Measurements from ENCODE around the gene CNTN4.

CNTN4 gene

GRCh38 chr3:2771741-2772140, 673.1 kb downstream of the CNTN4 start:
- WGBS, 2 experiments (ENCODE audit: insufficient coverage in 2 of 2): 80 to 90% methylated on average over 5 of the region's 5 CpGs
- H3K4me3 ChIP-seq (ENCODE audit: extremely low read depth, insufficient read depth, low read length, poor library complexity, severe bottlenecking): no peak overlapping the region
- peaks cover 21% of the 10 kb centered on the region for H3K4me1 ChIP-seq (ENCODE audit: control insufficient read depth, insufficient read depth, low read length, poor library complexity, severe bottlenecking)
- no peaks in the 10 kb centered on the region for H3K9me3 ChIP-seq (ENCODE audit: control insufficient read depth, low read length)
- H3K36me3 ChIP-seq (ENCODE audit: control insufficient read depth, insufficient read depth, low read length): no peaks in the 10 kb centered on the region
- H3K27ac ChIP-seq (ENCODE audit: low read depth, low read length, severe bottlenecking): peak overlapping the region; percentile 51

DNA sequence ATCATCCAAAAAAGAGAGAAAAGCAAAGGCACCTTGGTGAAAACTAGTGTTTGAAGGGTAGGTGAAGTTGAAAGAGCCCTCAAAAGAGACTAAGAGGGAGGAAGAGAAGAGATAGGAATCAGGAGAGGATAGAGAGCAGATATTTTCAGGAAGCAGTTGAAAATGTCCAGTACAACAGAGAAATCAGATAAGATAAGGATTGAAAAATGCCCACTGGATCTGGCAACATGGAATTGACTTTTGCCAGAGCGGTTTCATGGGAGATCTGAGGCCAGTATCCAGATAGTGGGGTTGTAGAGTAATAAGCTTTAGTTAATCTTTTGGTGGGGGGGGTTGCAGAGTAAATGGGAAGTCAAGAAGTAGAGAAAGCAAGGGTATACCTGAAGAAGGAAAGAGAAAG, 674.1 kb downstream of the CNTN4 start:
- 78 to 82% methylated on average over 1 of the region's 1 CpG for WGBS, 2 experiments (ENCODE audit: insufficient coverage in 2 of 2)
- Histone ChIP-seq H3K27ac (ENCODE audit: low read depth, low read length, severe bottlenecking) (peak overlapping the region; percentile 51), H3K4me3 (ENCODE audit: extremely low read depth, insufficient read depth, low read length, poor library complexity, severe bottlenecking) (no peak overlapping the region), H3K4me1 (ENCODE audit: control insufficient read depth, insufficient read depth, low read length, poor library complexity, severe bottlenecking) (peaks cover 21% of the 10 kb centered on the region), H3K9me3 (ENCODE audit: control insufficient read depth, low read length) (no peaks in the 10 kb centered on the region), H3K36me3 (ENCODE audit: control insufficient read depth, insufficient read depth, low read length) (no peaks in the 10 kb centered on the region)

DNA sequence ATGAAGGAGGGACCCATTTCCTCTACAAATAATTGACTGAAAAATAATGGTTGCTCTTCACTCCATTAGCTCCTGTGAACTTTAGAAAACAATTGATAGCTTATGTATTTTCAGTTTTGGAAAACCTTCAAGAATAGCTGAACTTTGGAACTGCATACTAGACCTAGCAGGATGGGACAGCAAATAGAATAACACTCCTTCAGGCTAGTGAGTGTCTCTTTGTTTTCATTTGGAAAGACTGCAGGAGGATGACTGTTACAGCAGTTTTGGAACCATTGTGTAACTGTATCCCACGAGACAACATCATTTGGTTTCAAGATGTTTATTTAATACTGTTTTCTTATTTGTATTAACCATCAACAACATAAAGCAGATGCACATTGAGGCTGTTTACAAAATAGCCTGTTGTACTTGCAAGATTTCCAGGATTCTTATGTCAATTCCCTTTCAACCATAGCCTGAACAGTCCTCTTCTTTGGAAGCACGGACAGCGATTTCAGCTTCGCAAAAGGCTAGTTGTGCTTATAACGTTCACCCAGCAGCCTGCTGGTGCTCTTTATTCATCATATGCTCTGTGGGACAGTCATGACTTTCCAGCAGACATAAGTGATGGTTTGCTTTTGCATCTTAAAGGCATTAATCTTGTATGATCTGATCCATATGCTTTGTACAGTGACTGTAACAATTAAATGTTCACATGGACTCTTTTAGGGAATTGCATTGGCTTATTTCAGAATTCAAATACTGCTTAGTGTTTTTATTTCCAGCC, 676.0 kb downstream of the CNTN4 start:
- no peaks in the 10 kb centered on the region for H3K36me3 ChIP-seq (ENCODE audit: control insufficient read depth, insufficient read depth, low read length)
- WGBS, 2 experiments (ENCODE audit: insufficient coverage in 2 of 2): 80 to 83% methylated on average over 4 of the region's 5 CpGs
- no peak overlapping the region for H3K4me3 ChIP-seq (ENCODE audit: extremely low read depth, insufficient read depth, low read length, poor library complexity, severe bottlenecking)
- H3K4me1 ChIP-seq (ENCODE audit: control insufficient read depth, insufficient read depth, low read length, poor library complexity, severe bottlenecking): peaks cover 19% of the 10 kb centered on the region
- H3K27ac ChIP-seq (ENCODE audit: low read depth, low read length, severe bottlenecking): no peak overlapping the region
- no peaks in the 10 kb centered on the region for H3K9me3 ChIP-seq (ENCODE audit: control insufficient read depth, low read length)

- H3K4me1 ChIP-seq (ENCODE audit: control insufficient read depth, insufficient read depth, low read length, poor library complexity, severe bottlenecking): peaks cover 13% of the 10 kb centered on the region
- H3K4me3 ChIP-seq (ENCODE audit: extremely low read depth, insufficient read depth, low read length, poor library complexity, severe bottlenecking): no peak overlapping the region
- WGBS, 2 experiments (ENCODE audit: insufficient coverage in 2 of 2): 60% methylated on average over 2 of the region's 2 CpGs; no CpG with 5 or more reads in 1 of the 2 experiments
- H3K36me3 ChIP-seq (ENCODE audit: control insufficient read depth, insufficient read depth, low read length): no peaks in the 10 kb centered on the region
- H3K9me3 ChIP-seq (ENCODE audit: control insufficient read depth, low read length): no peaks in the 10 kb centered on the region
- peak overlapping the region; percentile 69 for H3K27ac ChIP-seq (ENCODE audit: low read depth, low read length, severe bottlenecking)
Measured at GRCh38 chr3:2783261-2783660, 684.6 kb downstream of the CNTN4 start.

GRCh38 chr3:2784627-2785026, 686.0 kb downstream of the CNTN4 start:
- WGBS, 2 experiments (ENCODE audit: insufficient coverage in 2 of 2): 60 to 80% methylated on average over 1 to 2 of the region's 2 CpGs
- Histone ChIP-seq H3K36me3 (ENCODE audit: control insufficient read depth, insufficient read depth, low read length) (no peaks in the 10 kb centered on the region), H3K4me1 (ENCODE audit: control insufficient read depth, insufficient read depth, low read length, poor library complexity, severe bottlenecking) (peaks cover 13% of the 10 kb centered on the region), H3K4me3 (ENCODE audit: extremely low read depth, insufficient read depth, low read length, poor library complexity, severe bottlenecking) (no peak overlapping the region), H3K27ac (ENCODE audit: low read depth, low read length, severe bottlenecking) (no peak overlapping the region), H3K9me3 (ENCODE audit: control insufficient read depth, low read length) (no peaks in the 10 kb centered on the region)

DNA sequence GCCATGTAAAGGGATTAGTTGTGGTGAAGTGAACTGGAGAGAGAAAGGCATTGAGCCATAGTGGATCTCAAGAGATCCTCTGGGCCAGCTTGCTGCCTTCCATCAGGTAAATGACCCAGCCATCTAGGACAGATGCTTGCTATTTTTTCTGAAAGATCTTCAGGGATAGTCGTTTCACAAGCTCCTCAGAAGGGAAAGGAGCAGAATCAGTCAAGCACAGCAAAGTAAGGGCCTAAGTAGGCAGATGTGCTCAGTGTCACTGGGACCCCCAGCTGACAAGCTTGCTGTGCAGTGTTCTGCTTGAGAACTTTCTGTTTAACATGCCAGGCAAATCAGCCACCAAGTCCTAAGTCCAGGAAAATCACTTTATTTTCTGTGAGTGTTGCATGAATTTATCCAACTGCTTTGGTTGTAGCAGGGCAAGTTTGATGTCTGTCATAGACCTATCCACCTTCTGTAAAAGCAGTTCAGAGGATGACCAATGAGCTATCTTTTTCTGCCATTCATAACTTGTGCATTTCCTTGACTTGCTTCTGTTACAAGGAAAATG, 691.7 kb downstream of the CNTN4 start:
- 54 to 78% methylated on average over 1 of the region's 1 CpG for WGBS, 2 experiments (ENCODE audit: insufficient coverage in 2 of 2)

DNA sequence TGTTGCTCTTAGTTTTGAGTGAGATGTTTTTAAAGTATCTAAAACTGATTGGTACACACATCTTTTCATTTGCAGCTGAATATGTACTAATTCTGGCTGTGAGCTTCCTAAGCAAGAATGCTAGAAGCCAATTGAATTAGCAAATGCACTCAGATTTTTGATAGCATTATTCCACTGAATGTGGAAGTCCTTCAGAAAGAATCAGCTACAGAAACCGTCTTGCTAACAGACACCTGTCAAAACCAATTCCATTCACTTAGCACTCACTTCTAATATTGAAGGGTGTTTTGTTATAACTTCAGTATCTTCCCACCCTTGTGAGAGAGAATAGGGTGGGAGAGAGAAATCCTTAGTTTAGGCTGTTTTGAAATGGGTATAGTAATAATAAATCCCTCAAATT, 693.8 kb downstream of the CNTN4 start:
- no CpG with 5 or more reads among the region's 1 CpG for WGBS, 2 experiments (ENCODE audit: insufficient coverage in 2 of 2)
- H3K9me3 ChIP-seq (ENCODE audit: control insufficient read depth, low read length): no peaks in the 10 kb centered on the region
- peaks cover 16% of the 10 kb centered on the region for H3K4me1 ChIP-seq (ENCODE audit: control insufficient read depth, insufficient read depth, low read length, poor library complexity, severe bottlenecking)
- no peak overlapping the region for H3K4me3 ChIP-seq (ENCODE audit: extremely low read depth, insufficient read depth, low read length, poor library complexity, severe bottlenecking)
- H3K36me3 ChIP-seq (ENCODE audit: control insufficient read depth, insufficient read depth, low read length): no peaks in the 10 kb centered on the region
- no peak overlapping the region for H3K27ac ChIP-seq (ENCODE audit: low read depth, low read length, severe bottlenecking)

More for the DNA sequence above, 691.7 kb downstream of the CNTN4 start:
- H3K9me3 ChIP-seq (ENCODE audit: control insufficient read depth, low read length): no peaks in the 10 kb centered on the region
- H3K27ac ChIP-seq (ENCODE audit: low read depth, low read length, severe bottlenecking): no peak overlapping the region
- H3K4me1 ChIP-seq (ENCODE audit: control insufficient read depth, insufficient read depth, low read length, poor library complexity, severe bottlenecking): peaks cover 11% of the 10 kb centered on the region
- H3K36me3 ChIP-seq (ENCODE audit: control insufficient read depth, insufficient read depth, low read length): no peaks in the 10 kb centered on the region
- no peak overlapping the region for H3K4me3 ChIP-seq (ENCODE audit: extremely low read depth, insufficient read depth, low read length, poor library complexity, severe bottlenecking)

GRCh38 chr3:2793987-2794386, 695.3 kb downstream of the CNTN4 start:
- H3K9me3 ChIP-seq (ENCODE audit: control insufficient read depth, low read length): no peaks in the 10 kb centered on the region
- no peak overlapping the region for H3K27ac ChIP-seq (ENCODE audit: low read depth, low read length, severe bottlenecking)
- H3K4me3 ChIP-seq (ENCODE audit: extremely low read depth, insufficient read depth, low read length, poor library complexity, severe bottlenecking): no peak overlapping the region
- no peaks in the 10 kb centered on the region for H3K36me3 ChIP-seq (ENCODE audit: control insufficient read depth, insufficient read depth, low read length)
- 83% methylated on average over 1 of the region's 1 CpG; no CpG with 5 or more reads in 1 of the 2 experiments for WGBS, 2 experiments (ENCODE audit: insufficient coverage in 2 of 2)
- H3K4me1 ChIP-seq (ENCODE audit: control insufficient read depth, insufficient read depth, low read length, poor library complexity, severe bottlenecking): peaks cover 16% of the 10 kb centered on the region

DNA sequence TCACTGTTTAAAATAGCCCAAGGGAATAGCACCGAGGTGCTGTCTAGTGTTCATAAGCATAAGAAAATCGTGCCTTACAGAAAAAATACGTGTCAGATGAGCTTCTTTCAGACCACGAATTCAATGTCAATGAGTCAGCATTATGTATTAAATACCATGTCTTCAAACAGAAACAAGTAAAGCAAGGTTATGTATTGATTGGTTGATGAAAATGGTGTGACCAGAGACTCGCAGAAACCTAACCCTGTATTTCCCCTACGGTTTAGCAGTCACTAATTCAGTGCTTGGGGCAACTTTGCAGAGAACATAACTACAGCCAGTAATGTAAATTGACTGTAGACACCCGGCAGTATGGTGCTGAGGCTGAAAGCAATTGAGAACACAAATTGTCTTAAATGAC, 703.8 kb downstream of the CNTN4 start:
- Histone ChIP-seq H3K27ac (ENCODE audit: low read depth, low read length, severe bottlenecking) (no peak overlapping the region), H3K9me3 (ENCODE audit: control insufficient read depth, low read length) (no peaks in the 10 kb centered on the region), H3K4me3 (ENCODE audit: extremely low read depth, insufficient read depth, low read length, poor library complexity, severe bottlenecking) (no peak overlapping the region), H3K4me1 (ENCODE audit: control insufficient read depth, insufficient read depth, low read length, poor library complexity, severe bottlenecking) (peaks cover 8% of the 10 kb centered on the region), H3K36me3 (ENCODE audit: control insufficient read depth, insufficient read depth, low read length) (no peaks in the 10 kb centered on the region)
- 80 to 81% methylated on average over 3 to 6 of the region's 7 CpGs for WGBS, 2 experiments (ENCODE audit: insufficient coverage in 2 of 2)

DNA sequence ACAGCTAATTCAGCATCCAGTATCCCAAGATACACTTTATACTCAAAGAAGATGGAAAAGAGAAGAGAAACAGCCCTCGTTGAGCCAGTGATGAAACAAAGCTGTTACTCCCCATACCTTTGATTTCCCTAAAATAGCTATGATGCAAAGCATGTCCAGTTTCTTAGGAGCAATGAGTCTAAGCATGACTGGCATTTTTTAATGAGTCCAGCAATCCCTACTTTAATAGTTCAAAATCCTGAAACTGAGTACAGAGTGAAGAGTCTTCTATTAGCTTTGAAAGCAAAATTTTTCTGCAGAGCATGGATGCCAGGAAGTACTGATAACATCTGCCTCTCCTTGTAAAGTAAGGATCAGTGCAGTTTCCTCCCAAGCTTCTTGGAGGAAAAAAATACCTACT, 708.8 kb downstream of the CNTN4 start:
- no peak overlapping the region for H3K4me3 ChIP-seq (ENCODE audit: extremely low read depth, insufficient read depth, low read length, poor library complexity, severe bottlenecking)
- no peaks in the 10 kb centered on the region for H3K9me3 ChIP-seq (ENCODE audit: control insufficient read depth, low read length)
- no peak overlapping the region for H3K27ac ChIP-seq (ENCODE audit: low read depth, low read length, severe bottlenecking)
- no peaks in the 10 kb centered on the region for H3K36me3 ChIP-seq (ENCODE audit: control insufficient read depth, insufficient read depth, low read length)
- WGBS, 2 experiments (ENCODE audit: insufficient coverage in 2 of 2): no CpG with 5 or more reads among the region's 1 CpG
- peaks cover 8% of the 10 kb centered on the region for H3K4me1 ChIP-seq (ENCODE audit: control insufficient read depth, insufficient read depth, low read length, poor library complexity, severe bottlenecking)

DNA sequence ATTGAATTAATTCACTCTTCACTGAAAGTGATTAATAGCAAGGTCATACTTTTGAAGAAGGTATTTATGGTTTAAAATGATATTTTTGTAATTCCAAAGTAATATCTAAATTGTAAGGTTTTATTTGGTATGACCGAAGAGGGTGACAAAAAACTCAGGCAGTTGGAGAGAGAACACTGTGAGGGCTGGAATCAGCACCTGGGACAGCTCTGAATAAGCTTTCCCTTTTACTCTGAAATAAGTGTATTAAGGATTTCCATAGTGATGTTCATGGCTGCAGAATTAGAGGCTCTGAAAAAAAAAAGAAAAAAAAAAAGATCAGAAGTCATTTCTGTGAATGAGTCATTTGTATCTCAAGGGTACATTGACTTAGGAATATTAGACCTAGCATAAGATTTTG, 712.1 kb downstream of the CNTN4 start:
- H3K9me3 ChIP-seq (ENCODE audit: control insufficient read depth, low read length): no peaks in the 10 kb centered on the region
- H3K4me3 ChIP-seq (ENCODE audit: extremely low read depth, insufficient read depth, low read length, poor library complexity, severe bottlenecking): no peak overlapping the region
- 82 to 100% methylated on average over 1 of the region's 1 CpG for WGBS, 2 experiments (ENCODE audit: insufficient coverage in 2 of 2)
- H3K4me1 ChIP-seq (ENCODE audit: control insufficient read depth, insufficient read depth, low read length, poor library complexity, severe bottlenecking): peaks cover 8% of the 10 kb centered on the region
- H3K27ac ChIP-seq (ENCODE audit: low read depth, low read length, severe bottlenecking): no peak overlapping the region
- H3K36me3 ChIP-seq (ENCODE audit: control insufficient read depth, insufficient read depth, low read length): no peaks in the 10 kb centered on the region
